ENCODE results near the gene RAVER2. TPM values are rescaled to one million over a fixed set of nuclear protein-coding genes. Genes with fewer than 3 reads are reported as not detected.

The RAVER2 gene
- total and polyA plus RNA-seq, 4 donors = 20.3 to 27.1 (median 23.6) TPM

DNA sequence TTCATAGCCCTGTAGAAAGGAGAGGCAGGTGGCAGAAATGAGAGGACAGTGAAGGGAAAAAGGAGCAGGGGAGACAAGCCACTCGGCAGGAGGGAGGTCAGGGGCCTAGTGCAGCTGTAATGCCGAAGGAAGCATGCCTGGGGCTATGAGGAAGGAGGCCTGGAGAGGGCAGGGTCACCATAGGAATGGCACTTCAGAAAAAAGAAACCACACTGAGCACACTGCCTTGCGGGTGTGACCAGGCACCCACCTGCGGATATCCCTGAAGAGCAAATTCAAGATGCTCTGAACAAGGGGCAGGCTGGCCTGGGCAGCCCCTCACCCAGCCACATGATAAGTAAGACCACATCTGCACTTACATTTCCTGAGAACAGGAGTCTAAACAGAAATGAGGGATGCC lies 116.7 kb downstream of the RAVER2 start:
- Histone ChIP-seq H3K4me3 (ENCODE audit: low read depth, low read length) (no peak overlapping the region), H3K9me3 (ENCODE audit: control insufficient read depth, insufficient read depth, low read length) (no peaks in the 10 kb centered on the region), H3K4me1 (ENCODE audit: control insufficient read depth, insufficient read depth, low read length) (peaks cover 3% of the 10 kb centered on the region), H3K27me3 (ENCODE audit: control insufficient read depth, insufficient read depth, low read length) (no peaks in the 10 kb centered on the region), H3K36me3 (ENCODE audit: control insufficient read depth, insufficient read depth, low read length) (peaks cover 29% of the 10 kb centered on the region), H3K27ac (ENCODE audit: low read depth, low read length) (no peak overlapping the region)
- 43% methylated on average over 4 of the region's 4 CpGs for WGBS (ENCODE audit: insufficient coverage)
- DNase-seq (ENCODE audit: low read depth in 4 of 6, low spot score in 6 of 6) = no peak

GRCh38 chr1:64864018-64864940 lies 119.4 kb downstream of the RAVER2 start:
- Histone ChIP-seq H3K4me1 (ENCODE audit: control insufficient read depth, insufficient read depth, low read length) (peaks cover 3% of the 10 kb centered on the region), H3K9me3 (ENCODE audit: control insufficient read depth, insufficient read depth, low read length) (no peaks in the 10 kb centered on the region), H3K4me3 (ENCODE audit: low read depth, low read length) (no peak overlapping the region), H3K36me3 (ENCODE audit: control insufficient read depth, insufficient read depth, low read length) (peaks cover 24% of the 10 kb centered on the region), H3K27ac (ENCODE audit: low read depth, low read length) (no peak overlapping the region), H3K27me3 (ENCODE audit: control insufficient read depth, insufficient read depth, low read length) (no peaks in the 10 kb centered on the region)
- WGBS (ENCODE audit: insufficient coverage) = 89% methylated on average over 8 of the region's 14 CpGs
- peak in 1 of 6 donors; percentile 29 for DNase-seq (ENCODE audit: low read depth in 4 of 6, low spot score in 6 of 6)

- Histone ChIP-seq H3K9me3 (ENCODE audit: control insufficient read depth, insufficient read depth, low read length) (no peaks in the 10 kb centered on the region), H3K36me3 (ENCODE audit: control insufficient read depth, insufficient read depth, low read length) (peaks cover 22% of the 10 kb centered on the region), H3K27me3 (ENCODE audit: control insufficient read depth, insufficient read depth, low read length) (no peaks in the 10 kb centered on the region), H3K4me3 (ENCODE audit: low read depth, low read length) (no peak overlapping the region), H3K27ac (ENCODE audit: low read depth, low read length) (no peak overlapping the region), H3K4me1 (ENCODE audit: control insufficient read depth, insufficient read depth, low read length) (peaks cover 3% of the 10 kb centered on the region)
- WGBS (ENCODE audit: insufficient coverage) = 97% methylated on average over 3 of the region's 6 CpGs
- DNase-seq (ENCODE audit: low read depth in 4 of 6, low spot score in 6 of 6) = no peak
Observed at GRCh38 chr1:64865105-64865757, 120.4 kb downstream of the RAVER2 start.

DNA sequence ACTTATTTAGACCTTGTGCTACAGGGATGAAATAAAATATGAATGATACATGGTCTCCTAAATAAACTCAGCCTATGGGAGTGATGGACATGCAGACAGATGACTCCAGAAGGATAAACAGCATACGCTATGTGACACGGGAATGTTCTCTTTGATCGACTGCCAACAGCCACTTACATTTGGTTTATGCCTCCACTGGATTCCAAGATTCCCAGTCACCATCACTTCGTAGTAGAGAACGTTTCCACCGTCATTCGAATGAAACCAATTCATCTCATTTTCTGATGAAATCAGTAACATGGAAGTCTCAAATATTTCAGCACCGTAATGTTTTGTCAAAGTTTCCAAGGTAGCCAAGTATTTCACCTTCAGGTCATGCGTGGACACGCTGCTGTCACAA lies 121.8 kb downstream of the RAVER2 start:
- Histone ChIP-seq H3K27me3 (ENCODE audit: control insufficient read depth, insufficient read depth, low read length) (no peaks in the 10 kb centered on the region), H3K36me3 (ENCODE audit: control insufficient read depth, insufficient read depth, low read length) (peaks cover 15% of the 10 kb centered on the region), H3K27ac (ENCODE audit: low read depth, low read length) (no peak overlapping the region), H3K4me3 (ENCODE audit: low read depth, low read length) (no peak overlapping the region), H3K4me1 (ENCODE audit: control insufficient read depth, insufficient read depth, low read length) (peaks cover 2% of the 10 kb centered on the region), H3K9me3 (ENCODE audit: control insufficient read depth, insufficient read depth, low read length) (no peaks in the 10 kb centered on the region)
- 85% methylated on average over 10 of the region's 10 CpGs for WGBS (ENCODE audit: insufficient coverage)
- DNase-seq (ENCODE audit: low read depth in 4 of 6, low spot score in 6 of 6) = no peak

DNA sequence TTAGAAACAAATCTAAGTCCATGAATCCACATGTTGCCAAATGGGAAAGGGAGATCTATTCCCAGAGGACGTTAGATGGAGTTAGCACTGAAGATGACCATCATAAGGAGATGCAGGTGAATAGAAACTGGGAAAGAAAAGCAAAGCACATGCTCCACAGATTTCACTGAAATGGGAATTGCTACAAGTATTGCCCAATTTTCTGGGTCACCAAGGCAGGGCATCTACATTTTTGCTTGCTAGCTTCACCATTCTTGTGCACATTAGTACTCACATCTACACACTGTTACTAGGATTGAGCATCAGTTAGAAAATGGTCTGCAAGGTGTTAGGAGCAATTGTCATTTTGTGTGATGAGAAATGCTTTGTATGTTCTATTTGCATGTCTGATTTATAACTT lies 122.4 kb downstream of the RAVER2 start:
- DNase-seq (ENCODE audit: low read depth in 4 of 6, low spot score in 6 of 6) = no peak
- H3K4me1 ChIP-seq (ENCODE audit: control insufficient read depth, insufficient read depth, low read length) = no peaks in the 10 kb centered on the region
- no peaks in the 10 kb centered on the region for H3K9me3 ChIP-seq (ENCODE audit: control insufficient read depth, insufficient read depth, low read length)
- H3K27ac ChIP-seq (ENCODE audit: low read depth, low read length) = no peak overlapping the region
- WGBS (ENCODE audit: insufficient coverage) = 88% methylated on average over 1 of the region's 1 CpG
- H3K36me3 ChIP-seq (ENCODE audit: control insufficient read depth, insufficient read depth, low read length) = peaks cover 15% of the 10 kb centered on the region
- no peak overlapping the region for H3K4me3 ChIP-seq (ENCODE audit: low read depth, low read length)
- no peaks in the 10 kb centered on the region for H3K27me3 ChIP-seq (ENCODE audit: control insufficient read depth, insufficient read depth, low read length)

DNA sequence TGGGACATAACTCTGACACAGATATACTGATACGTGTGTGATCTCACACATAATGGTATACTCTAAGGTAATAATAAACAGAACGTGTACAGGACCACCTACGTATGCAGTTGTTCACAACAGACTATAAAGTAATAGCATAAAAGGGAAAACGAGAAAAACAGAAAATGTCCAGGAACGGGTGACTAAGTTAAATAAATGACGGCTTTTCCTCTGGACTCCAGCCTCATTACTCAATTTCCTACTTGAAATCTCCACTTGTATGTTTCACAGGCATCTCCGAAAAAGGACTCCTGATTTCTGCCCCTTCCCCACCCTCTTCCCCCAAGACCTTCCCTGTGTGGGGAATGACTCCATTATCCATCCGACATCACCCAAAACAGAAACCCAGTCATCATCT lies 126.4 kb downstream of the RAVER2 start:
- Histone ChIP-seq H3K27me3 (ENCODE audit: control insufficient read depth, insufficient read depth, low read length) (no peaks in the 10 kb centered on the region), H3K4me1 (ENCODE audit: control insufficient read depth, insufficient read depth, low read length) (no peaks in the 10 kb centered on the region), H3K36me3 (ENCODE audit: control insufficient read depth, insufficient read depth, low read length) (peaks cover 26% of the 10 kb centered on the region), H3K27ac (ENCODE audit: low read depth, low read length) (no peak overlapping the region), H3K9me3 (ENCODE audit: control insufficient read depth, insufficient read depth, low read length) (no peaks in the 10 kb centered on the region), H3K4me3 (ENCODE audit: low read depth, low read length) (no peak overlapping the region)
- 96% methylated on average over 2 of the region's 8 CpGs for WGBS (ENCODE audit: insufficient coverage)
- no peak for DNase-seq (ENCODE audit: low read depth in 4 of 6, low spot score in 6 of 6)

DNA sequence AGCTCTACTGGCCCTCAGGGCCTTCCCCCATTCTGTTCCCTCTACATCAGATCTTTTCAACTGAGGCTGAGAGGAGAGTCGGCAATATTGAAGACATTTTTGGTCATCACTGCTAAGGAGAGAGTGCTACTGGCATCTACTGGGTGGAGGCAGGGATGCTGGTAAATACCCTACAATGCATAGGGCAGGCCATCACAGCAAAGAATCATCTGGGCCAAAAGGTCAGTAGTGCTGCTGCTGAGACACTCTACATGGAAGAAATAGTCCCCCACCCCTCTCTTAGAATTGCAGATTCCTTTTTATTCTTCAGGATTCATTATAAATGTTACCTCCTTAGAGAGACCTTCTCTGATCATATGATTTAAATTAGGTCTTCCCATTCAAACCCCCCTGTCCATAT lies 127.2 kb downstream of the RAVER2 start:
- Histone ChIP-seq H3K9me3 (ENCODE audit: control insufficient read depth, insufficient read depth, low read length) (no peaks in the 10 kb centered on the region), H3K4me3 (ENCODE audit: low read depth, low read length) (no peak overlapping the region), H3K4me1 (ENCODE audit: control insufficient read depth, insufficient read depth, low read length) (no peaks in the 10 kb centered on the region), H3K27ac (ENCODE audit: low read depth, low read length) (no peak overlapping the region), H3K36me3 (ENCODE audit: control insufficient read depth, insufficient read depth, low read length) (peaks cover 26% of the 10 kb centered on the region), H3K27me3 (ENCODE audit: control insufficient read depth, insufficient read depth, low read length) (no peaks in the 10 kb centered on the region)
- no peak for DNase-seq (ENCODE audit: low read depth in 4 of 6, low spot score in 6 of 6)
- whole genome bisulfite sequencing (ENCODE audit: insufficient coverage) = 100% methylated on average over 1 of the region's 1 CpG

DNA sequence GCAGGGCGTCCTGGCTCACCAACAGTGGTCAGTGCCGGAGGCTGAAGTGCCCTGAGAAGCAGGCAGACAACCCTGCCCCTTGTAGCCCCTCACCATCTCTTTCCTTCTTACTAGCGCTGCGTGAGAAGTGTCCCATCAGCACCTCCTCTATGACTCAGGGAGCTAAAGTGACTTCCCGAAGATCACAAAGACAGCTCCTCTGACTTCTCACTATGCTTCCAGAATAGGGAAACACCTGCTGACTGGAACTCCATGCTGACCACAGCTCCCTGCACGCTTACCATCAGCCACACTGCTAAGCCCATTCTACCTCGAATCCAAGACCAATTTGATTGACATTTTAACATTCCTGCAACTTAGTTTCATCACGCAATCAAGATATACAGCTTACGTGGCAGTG lies 128.7 kb downstream of the RAVER2 start:
- Histone ChIP-seq H3K4me1 (ENCODE audit: control insufficient read depth, insufficient read depth, low read length) (no peaks in the 10 kb centered on the region), H3K36me3 (ENCODE audit: control insufficient read depth, insufficient read depth, low read length) (peaks cover 20% of the 10 kb centered on the region), H3K27me3 (ENCODE audit: control insufficient read depth, insufficient read depth, low read length) (no peaks in the 10 kb centered on the region), H3K4me3 (ENCODE audit: low read depth, low read length) (no peak overlapping the region), H3K27ac (ENCODE audit: low read depth, low read length) (no peak overlapping the region), H3K9me3 (ENCODE audit: control insufficient read depth, insufficient read depth, low read length) (no peaks in the 10 kb centered on the region)
- 97% methylated on average over 7 of the region's 9 CpGs for WGBS (ENCODE audit: insufficient coverage)
- no peak for DNase-seq (ENCODE audit: low read depth in 4 of 6, low spot score in 6 of 6)

DNA sequence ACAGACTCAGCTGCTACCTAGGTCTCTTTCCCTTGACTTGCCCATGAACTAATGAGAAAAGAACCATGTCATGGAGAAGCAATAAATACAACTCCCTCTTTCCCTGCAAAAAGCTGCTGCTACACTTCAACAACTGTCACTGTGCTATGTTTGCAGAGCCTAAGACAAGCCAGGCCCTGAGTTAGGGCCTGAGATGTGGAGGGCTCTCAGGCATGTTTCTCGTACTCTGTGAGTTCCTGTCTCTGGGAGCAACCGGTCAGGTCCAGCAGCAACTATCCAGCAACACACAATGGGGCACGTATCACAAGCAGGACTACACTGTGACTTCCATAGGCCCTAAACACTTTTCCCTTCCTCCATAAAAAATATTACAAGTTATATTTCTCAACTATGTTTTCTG lies 129.8 kb downstream of the RAVER2 start:
- Histone ChIP-seq H3K36me3 (ENCODE audit: control insufficient read depth, insufficient read depth, low read length) (peaks cover 15% of the 10 kb centered on the region), H3K27me3 (ENCODE audit: control insufficient read depth, insufficient read depth, low read length) (no peaks in the 10 kb centered on the region), H3K27ac (ENCODE audit: low read depth, low read length) (no peak overlapping the region), H3K4me3 (ENCODE audit: low read depth, low read length) (no peak overlapping the region), H3K9me3 (ENCODE audit: control insufficient read depth, insufficient read depth, low read length) (no peaks in the 10 kb centered on the region), H3K4me1 (ENCODE audit: control insufficient read depth, insufficient read depth, low read length) (no peaks in the 10 kb centered on the region)
- 88% methylated on average over 3 of the region's 3 CpGs for WGBS (ENCODE audit: insufficient coverage)
- DNase-seq (ENCODE audit: low read depth in 4 of 6, low spot score in 6 of 6) = no peak

GRCh38 chr1:64875101-64875500 lies 130.2 kb downstream of the RAVER2 start:
- Histone ChIP-seq H3K27me3 (ENCODE audit: control insufficient read depth, insufficient read depth, low read length) (no peaks in the 10 kb centered on the region), H3K4me1 (ENCODE audit: control insufficient read depth, insufficient read depth, low read length) (no peaks in the 10 kb centered on the region), H3K27ac (ENCODE audit: low read depth, low read length) (no peak overlapping the region), H3K36me3 (ENCODE audit: control insufficient read depth, insufficient read depth, low read length) (peaks cover 15% of the 10 kb centered on the region), H3K4me3 (ENCODE audit: low read depth, low read length) (no peak overlapping the region), H3K9me3 (ENCODE audit: control insufficient read depth, insufficient read depth, low read length) (no peaks in the 10 kb centered on the region)
- DNase-seq (ENCODE audit: low read depth in 4 of 6, low spot score in 6 of 6) = peak in 1 of 6 donors; percentile 32
- WGBS (ENCODE audit: insufficient coverage) = 77% methylated on average over 10 of the region's 10 CpGs

Data from spinal cord (tissue), 10 donors.